ENCODE results near the gene PSMF1. TPM values are rescaled to one million over a fixed set of nuclear protein-coding genes. Genes with fewer than 3 reads are reported as not detected.

PSMF1 gene
- total and polyA plus RNA-seq, 2 of the 4 experiments (the other 2 are of a cell fraction): 93.6 to 109 TPM

GRCh38 chr20:1125277-1125676 lies 6.9 kb downstream of the PSMF1 start:
- H2BK15ac ChIP-seq (ENCODE audit: low read depth, low read length): no peak overlapping the region
- peaks cover 16% of the 10 kb centered on the region; the same call in 1 of the 2 replicates for H3K9me1 ChIP-seq (ENCODE audit: insufficient read depth, low read length)
- H3K4me1 ChIP-seq (ENCODE audit: control insufficient read depth, insufficient read depth, low read length): peaks cover 11% of the 10 kb centered on the region
- WGBS, 2 experiments (ENCODE audit: extremely low coverage in 2 of 2, insufficient read length in 1 of 2): 86% methylated on average over 2 of the region's 7 CpGs; no CpG with 5 or more reads in 1 of the 2 experiments
- no peak overlapping the region for H4K8ac ChIP-seq (ENCODE audit: low read depth in 2 of 2, low read length in 2 of 2)
- peaks cover 29% of the 10 kb centered on the region; the same call in 1 of the 2 replicates for H4K20me1 ChIP-seq (ENCODE audit: insufficient read depth, low read length)
- H2BK5ac ChIP-seq (ENCODE audit: low read depth, low read length, poor library complexity, severe bottlenecking): no peak overlapping the region
- no peaks in the 10 kb centered on the region for H3K9me3 ChIP-seq (ENCODE audit: control insufficient read depth, insufficient read depth, low read length)
- in situ Hi-C loops (cut with MboI; ENCODE audit: low sequenced_read_pairs) (loop anchor here (10.0 kb wide), 1 partner anchor 320 kb away; no protein-coding TSS in a partner anchor), dilution Hi-C loops (cut with HindIII; ENCODE audit: low sequenced_read_pairs, unreplicated experiment) (no loop called here), intact Hi-C loops (cut with micrococcal nuclease) (no loop called here)
- H3K79me1 ChIP-seq (ENCODE audit: low read depth in 1 of 2, low read length in 2 of 2): peaks cover 42 to 59% of the 10 kb centered on the region in 2 experiments
- no peak overlapping the region for H3K4me3 ChIP-seq (ENCODE audit: insufficient read depth, low read depth, low read length)
- H3K23ac ChIP-seq (ENCODE audit: low read depth, low read length): no peak overlapping the region
- H2AK9ac ChIP-seq (replicated peaks; ENCODE audit: low read depth, low read length, poor library complexity): no peak overlapping the region
- DNase-seq (no peak), ATAC-seq (ENCODE audit: low read depth) (no peak)
- no peak for TF ChIP-seq NFE2L2 (IDR thresholded peaks at IDR 0.05; ENCODE audit: low read depth, low read length)
- TF ChIP-seq RCOR1 (IDR thresholded peaks at IDR 0.05; ENCODE audit: insufficient replicate concordance, low read length): no peak
- no peak for TF ChIP-seq SMC3 (IDR thresholded peaks at IDR 0.05; ENCODE audit: low read depth, low read length)
- no peak for TF ChIP-seq CHD1 (IDR thresholded peaks at IDR 0.05; ENCODE audit: low read depth, low read length)
- no peak for TF ChIP-seq RFX5 (IDR thresholded peaks at IDR 0.05; ENCODE audit: low read depth, low read length)
- no peak for TF ChIP-seq FOS (IDR thresholded peaks at IDR 0.05; ENCODE audit: low read depth, low read length)
- no peak for TF ChIP-seq MAZ (IDR thresholded peaks at IDR 0.05; ENCODE audit: borderline replicate concordance, low read depth, low read length)
- no peak for TF ChIP-seq POLR2A (IDR thresholded peaks at IDR 0.05; ENCODE audit: low read depth, low read length)
- TF ChIP-seq ELK1 (IDR thresholded peaks at IDR 0.05; ENCODE audit: borderline replicate concordance, low read depth, low read length): no peak
- no peak for TF ChIP-seq RAD21 (IDR thresholded peaks at IDR 0.05; ENCODE audit: low read length)
- no peak for TF ChIP-seq BHLHE40 (IDR thresholded peaks at IDR 0.05; ENCODE audit: low read depth, low read length)
- TF ChIP-seq CEBPB (IDR thresholded peaks at IDR 0.05; ENCODE audit: low read depth, low read length): no peak
- TF ChIP-seq USF2 (IDR thresholded peaks at IDR 0.05; ENCODE audit: low read depth, low read length): no peak
- TF ChIP-seq MAFK (IDR thresholded peaks at IDR 0.05; ENCODE audit: low read depth, low read length): no peak
- H3K27me3 ChIP-seq (ENCODE audit: control insufficient read depth, insufficient read depth, low read length): no peaks in the 10 kb centered on the region
- no peak overlapping the region for H2AK5ac ChIP-seq (ENCODE audit: low read depth, low read length)
- H3K36me3 ChIP-seq (ENCODE audit: control insufficient read depth, insufficient read depth, low read length): peaks cover 30% of the 10 kb centered on the region
- H2AFZ ChIP-seq (replicated peaks; ENCODE audit: low read length, poor library complexity): no peak overlapping the region
- H3K27ac ChIP-seq (ENCODE audit: insufficient read depth, low read length): no peak overlapping the region
- H3K14ac ChIP-seq (replicated peaks; ENCODE audit: low read depth, low read length): no peak overlapping the region
- no peak overlapping the region for H2BK20ac ChIP-seq (ENCODE audit: low read depth, low read length)
- no peak overlapping the region for H4K5ac ChIP-seq (ENCODE audit: low read depth, low read length)
- no peak overlapping the region for H3K4ac ChIP-seq (ENCODE audit: low read depth, low read length)
- BruUV-seq (replicated peaks): no TSS peak
- H3K9ac ChIP-seq (ENCODE audit: low read depth, low read length): no peak overlapping the region
- ChIA-PET POLR2A (ENCODE audit: unreplicated experiment) (no interaction called here), CTCF (interaction anchor here (0.9 kb wide), 1 partner anchor 17 kb away, joined by 3 read pairs; no protein-coding TSS in a partner anchor)
- H3K4me2 ChIP-seq (ENCODE audit: low read depth, low read length): no peak overlapping the region
- H3K56ac ChIP-seq (ENCODE audit: extremely low read depth, insufficient read depth, low read length): no peak overlapping the region
- no peak overlapping the region for H3K18ac ChIP-seq (ENCODE audit: low read depth, low read length)
- no peak overlapping the region for H2BK120ac ChIP-seq (ENCODE audit: low read depth, low read length)
- H4K91ac ChIP-seq (ENCODE audit: insufficient read depth, low read depth, low read length): no peak overlapping the region

Data from IMR-90 (cell line).